ENCODE measurements around the gene QTRT2. TPM values are rescaled to one million over a fixed set of nuclear protein-coding genes. Genes with fewer than 3 reads are reported as not detected.

Gene QTRT2
- total RNA-seq, 1 experiment from 2014 or later: 84.1 TPM

DNA sequence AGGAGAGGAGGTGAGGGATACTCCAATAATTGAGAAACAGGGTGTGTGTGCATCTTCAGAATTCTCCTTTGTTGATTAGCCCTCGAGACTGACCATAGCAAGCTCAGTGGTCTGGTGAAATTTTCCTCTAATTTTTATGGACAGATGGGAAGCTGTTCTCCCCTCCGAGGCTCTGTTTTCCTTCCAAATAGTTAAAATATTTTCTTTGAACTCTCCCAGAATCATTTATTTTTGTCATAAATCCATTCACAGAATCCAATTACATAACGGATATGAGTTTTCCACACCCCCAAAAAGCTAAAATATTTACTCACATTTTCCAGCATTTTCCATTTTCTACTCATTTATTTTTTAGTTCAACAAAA is 36.5 kb downstream of the QTRT2 start:
- H3K4me1 ChIP-seq (ENCODE audit: insufficient read depth, low read length): no peaks in the 10 kb centered on the region
- no peaks in the 10 kb centered on the region for H3K79me2 ChIP-seq (ENCODE audit: insufficient read depth, low read length)
- no peak overlapping the region for H2BK12ac ChIP-seq (ENCODE audit: insufficient read length, low read depth, low read length)
- no peak overlapping the region for H3T11ph ChIP-seq (ENCODE audit: low read length)
- H3K4ac ChIP-seq (ENCODE audit: low read depth, low read length): no peak overlapping the region
- H2BK120ac ChIP-seq (ENCODE audit: low read depth, low read length, poor library complexity, severe bottlenecking): no peak overlapping the region
- H3K9me3 ChIP-seq (ENCODE audit: control insufficient read depth, low read depth, low read length): no peaks in the 10 kb centered on the region
- no peaks in the 10 kb centered on the region for H3K23me2 ChIP-seq (ENCODE audit: insufficient read length, low read depth, low read length, poor library complexity, severe bottlenecking)
- no peak overlapping the region for H3K9ac ChIP-seq (ENCODE audit: extremely low read depth, insufficient read length, low read length)
- H3K4me3 Mint-ChIP-seq: no peak overlapping the region
- H3K9me3 Mint-ChIP-seq: no peaks in the 10 kb centered on the region
- no peak overlapping the region for H4K5ac ChIP-seq (ENCODE audit: insufficient read length, low read depth, low read length)
- TF ChIP-seq, protein P1, sequence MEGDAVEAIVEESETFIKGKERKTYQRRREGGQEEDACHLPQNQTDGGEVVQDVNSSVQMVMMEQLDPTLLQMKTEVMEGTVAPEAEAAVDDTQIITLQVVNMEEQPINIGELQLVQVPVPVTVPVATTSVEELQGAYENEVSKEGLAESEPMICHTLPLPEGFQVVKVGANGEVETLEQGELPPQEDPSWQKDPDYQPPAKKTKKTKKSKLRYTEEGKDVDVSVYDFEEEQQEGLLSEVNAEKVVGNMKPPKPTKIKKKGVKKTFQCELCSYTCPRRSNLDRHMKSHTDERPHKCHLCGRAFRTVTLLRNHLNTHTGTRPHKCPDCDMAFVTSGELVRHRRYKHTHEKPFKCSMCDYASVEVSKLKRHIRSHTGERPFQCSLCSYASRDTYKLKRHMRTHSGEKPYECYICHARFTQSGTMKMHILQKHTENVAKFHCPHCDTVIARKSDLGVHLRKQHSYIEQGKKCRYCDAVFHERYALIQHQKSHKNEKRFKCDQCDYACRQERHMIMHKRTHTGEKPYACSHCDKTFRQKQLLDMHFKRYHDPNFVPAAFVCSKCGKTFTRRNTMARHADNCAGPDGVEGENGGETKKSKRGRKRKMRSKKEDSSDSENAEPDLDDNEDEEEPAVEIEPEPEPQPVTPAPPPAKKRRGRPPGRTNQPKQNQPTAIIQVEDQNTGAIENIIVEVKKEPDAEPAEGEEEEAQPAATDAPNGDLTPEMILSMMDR (conservative IDR thresholded peaks at IDR 0.05): no peak
- no peak overlapping the region for H2BK5ac ChIP-seq (ENCODE audit: insufficient read length, low read length)
- H2AK5ac ChIP-seq (ENCODE audit: insufficient read length, low read length): no peak overlapping the region
- no peak overlapping the region for H2BK15ac ChIP-seq (ENCODE audit: low read depth, low read length)
- WGBS (ENCODE audit: extremely low coverage, insufficient read length, low lambda C conversion rate): no CpG with 5 or more reads among the region's 3 CpGs
- no peaks in the 10 kb centered on the region for H3K27me3 ChIP-seq (ENCODE audit: insufficient read depth, low read length)
- H3K36me3 Mint-ChIP-seq (ENCODE audit: insufficient read depth in 1 of 3, low read depth in 3 of 3): peaks cover 0 to 1% (median under 1%) of the 10 kb centered on the region in 3 experiments; a peak in 5 of 7 replicates
- peaks cover 6 to 10% of the 10 kb centered on the region in 2 experiments for H3K4me1 Mint-ChIP-seq
- no peak for DNase-seq
- no peak overlapping the region for H3K27ac ChIP-seq (ENCODE audit: insufficient read length, low read depth, low read length)
- H3K14ac ChIP-seq (ENCODE audit: insufficient read depth, low read length): no peak overlapping the region
- no peak overlapping the region for H3K18ac ChIP-seq (ENCODE audit: insufficient read length, low read depth, low read length)
- H3K23ac ChIP-seq (ENCODE audit: insufficient read length, low read depth, low read length): no peak overlapping the region
- no peaks in the 10 kb centered on the region for H3K27me3 Mint-ChIP-seq (ENCODE audit: low read depth)
- H3K4me2 ChIP-seq (ENCODE audit: insufficient read depth, insufficient read length, low read length): no peak overlapping the region
- H3K79me1 ChIP-seq (ENCODE audit: insufficient read depth, low read depth, low read length, poor library complexity, severe bottlenecking): no peaks in the 10 kb centered on the region
- no peak overlapping the region for H3K56ac ChIP-seq (ENCODE audit: insufficient read length, low read depth, low read length)
- H2BK20ac ChIP-seq (ENCODE audit: low read depth, low read length, poor library complexity, severe bottlenecking): no peak overlapping the region
- H4K8ac ChIP-seq (replicated peaks; ENCODE audit: insufficient read length, low read depth, low read length): no peak overlapping the region
- no peak overlapping the region for H2AFZ ChIP-seq (ENCODE audit: low read length)
- no peak overlapping the region for H3K27ac Mint-ChIP-seq
- H4K20me1 ChIP-seq (ENCODE audit: control insufficient read depth, insufficient read depth, insufficient read length): no peaks in the 10 kb centered on the region
- no peak overlapping the region for H4K91ac ChIP-seq (ENCODE audit: insufficient read length, low read depth, low read length)

Data from H9 (cell line).